ENCODE results near the gene RNF138. TPM values are rescaled to one million over a fixed set of nuclear protein-coding genes. Genes with fewer than 3 reads are reported as not detected.
A peak's percentile ranks its signal among the peaks of the same experiment; 100 is the strongest.

Gene RNF138
- total RNA-seq, 1 donor from 2014 or later, result not detected

DNA sequence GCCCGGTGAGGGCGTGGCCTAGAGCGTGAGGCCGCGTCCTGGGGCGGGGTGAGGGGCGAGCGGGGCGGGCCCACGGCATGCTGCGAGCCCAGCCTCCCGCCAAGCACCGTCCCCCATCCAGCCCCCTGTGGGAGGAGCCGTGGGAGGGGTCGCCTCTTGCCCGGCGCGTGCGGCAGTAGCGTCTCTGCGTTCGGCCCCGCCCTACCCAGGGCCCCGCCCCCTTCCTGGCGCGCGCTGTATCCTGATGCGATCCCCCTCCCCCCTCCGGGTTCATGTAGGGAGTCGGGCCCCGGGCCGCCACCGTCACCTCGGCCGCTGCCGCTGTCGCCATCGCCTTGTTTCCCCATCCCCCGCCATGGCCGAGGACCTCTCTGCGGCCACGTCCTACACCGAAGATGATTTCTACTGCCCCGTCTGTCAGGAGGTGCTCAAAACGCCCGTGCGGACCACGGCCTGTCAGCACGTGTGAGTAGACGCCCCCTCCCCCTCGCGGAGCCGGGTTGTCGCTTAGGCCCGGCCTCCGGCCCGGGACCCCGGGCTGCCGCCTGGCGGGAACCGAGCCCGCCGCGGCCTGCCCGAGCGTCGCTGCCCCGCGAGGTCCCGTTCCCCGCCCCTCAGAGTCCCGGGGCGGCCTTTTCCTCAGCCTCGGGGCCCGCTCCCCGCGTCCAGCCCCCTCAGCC lies 888 bp downstream of the RNF138 start:
- Histone ChIP-seq H3K27me3 (no peaks in the 10 kb centered on the region), H3K36me3 (no peaks in the 10 kb centered on the region), H3K4me1 (peaks cover 0 to 12% of the 10 kb centered on the region in 2 donors), H3K9me3 (no peaks in the 10 kb centered on the region), H3K4me3 (peak overlapping the region; percentile 89 to 96), H3K27ac (peak overlapping the region; percentile 99 to 100)
- no peak for TF ChIP-seq CTCF (IDR thresholded peaks at IDR 0.05)
- intact Hi-C loops (cut with DNase I), result loop anchor here (1.0 to 10.0 kb wide), 4 partner anchors 149 to 380 kb away; partner anchors contain the start of genes GAREM1 and TRAPPC8
- DNase-seq (ENCODE audit: low spot score in 2 of 2), result peak; percentile 92 to 99

DNA sequence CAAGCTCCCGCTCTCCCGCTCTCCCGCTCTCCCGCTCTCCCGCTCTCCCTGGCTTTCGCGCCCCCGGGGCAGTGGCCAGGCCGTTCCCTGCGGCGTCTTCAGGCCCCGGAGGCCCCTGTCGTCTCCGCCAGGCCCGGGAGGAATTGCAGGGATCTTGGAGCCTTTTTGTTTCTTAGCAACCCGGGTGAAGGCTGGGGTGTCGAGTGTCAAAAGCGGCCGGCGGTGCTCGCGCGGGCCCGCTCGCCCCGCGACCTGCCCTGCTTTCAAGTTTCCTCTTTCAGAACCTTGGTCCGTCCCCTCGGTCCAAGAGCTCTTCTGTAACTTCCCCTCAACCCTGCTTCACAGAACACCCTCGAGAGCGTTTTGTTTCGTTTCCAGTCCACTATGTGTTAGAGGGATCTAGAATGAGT lies 1.4 kb downstream of the RNF138 start:
- TF ChIP-seq CTCF (IDR thresholded peaks at IDR 0.05), result no peak
- Histone ChIP-seq H3K4me1 (peaks cover 0 to 12% of the 10 kb centered on the region in 2 donors), H3K27ac (peak overlapping the region; percentile 99 to 100)

DNA sequence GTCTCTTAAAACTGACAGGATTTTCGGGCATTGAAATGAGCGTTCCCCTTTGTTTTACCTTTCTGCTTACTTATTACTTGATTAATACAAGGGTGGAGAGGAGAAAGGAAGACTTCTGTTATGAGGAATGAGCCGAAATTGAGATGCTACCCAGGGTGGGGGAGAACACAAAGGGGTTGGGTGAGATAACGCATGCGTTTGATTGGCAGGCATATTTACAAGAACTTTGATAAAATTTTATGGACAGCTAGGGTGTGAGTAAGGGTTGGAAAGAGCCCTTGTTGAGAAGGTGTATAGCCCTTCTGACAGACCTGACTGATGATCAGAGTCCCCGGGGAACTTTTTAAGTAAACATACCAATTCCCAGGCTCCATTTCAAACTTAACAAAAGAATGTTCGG lies 1.8 kb downstream of the RNF138 start:
- peak overlapping the region; percentile 99 to 100 for H3K27ac ChIP-seq
- no peak for TF ChIP-seq CTCF (IDR thresholded peaks at IDR 0.05)

More for the DNA sequence above, 1.4 kb downstream of the RNF138 start:
- H3K4me3 ChIP-seq, result peak overlapping the region; percentile 89 to 96
- no peaks in the 10 kb centered on the region for H3K9me3 ChIP-seq
- H3K27me3 ChIP-seq, result no peaks in the 10 kb centered on the region
- intact Hi-C loops (cut with DNase I), result loop anchor here (2.0 to 10.0 kb wide), 3 partner anchors 192 to 379 kb away; partner anchors contain the start of gene GAREM1
- peak in 1 of 2 donors; percentile 75 for DNase-seq (ENCODE audit: low spot score in 2 of 2)
- no peaks in the 10 kb centered on the region for H3K36me3 ChIP-seq

GRCh38 chr18:32095192-32095899 lies 3.7 kb downstream of the RNF138 start:
- H3K4me1 ChIP-seq, result peaks cover 0 to 12% of the 10 kb centered on the region in 2 donors

More for the DNA sequence above, 1.8 kb downstream of the RNF138 start:
- no peaks in the 10 kb centered on the region for H3K9me3 ChIP-seq
- no peak for DNase-seq (ENCODE audit: low spot score in 2 of 2)
- no peaks in the 10 kb centered on the region for H3K36me3 ChIP-seq
- H3K4me1 ChIP-seq, result peaks cover 0 to 12% of the 10 kb centered on the region in 2 donors
- peak overlapping the region; percentile 89 to 96 for H3K4me3 ChIP-seq
- intact Hi-C loops (cut with DNase I), result loop anchor here (2.0 to 10.0 kb wide), 3 partner anchors 191 to 379 kb away; partner anchors contain the start of gene GAREM1
- H3K27me3 ChIP-seq, result no peaks in the 10 kb centered on the region

GRCh38 chr18:32095900-32096229 lies 4.2 kb downstream of the RNF138 start:
- peaks cover 0 to 12% of the 10 kb centered on the region in 2 donors for H3K4me1 ChIP-seq
- no peaks in the 10 kb centered on the region for H3K9me3 ChIP-seq
- intact Hi-C loops (cut with DNase I), result loop anchor here (10.0 kb wide), 1 partner anchor 259 kb away; no protein-coding TSS in a partner anchor
- H3K27me3 ChIP-seq, result no peaks in the 10 kb centered on the region
- H3K36me3 ChIP-seq, result no peaks in the 10 kb centered on the region
- TF ChIP-seq CTCF (IDR thresholded peaks at IDR 0.05), result no peak
- no peak for DNase-seq (ENCODE audit: low spot score in 2 of 2)
- no peak overlapping the region for H3K27ac ChIP-seq
- no peak overlapping the region for H3K4me3 ChIP-seq

More at GRCh38 chr18:32095192-32095899, 3.7 kb downstream of the RNF138 start:
- no peaks in the 10 kb centered on the region for H3K9me3 ChIP-seq
- H3K4me3 ChIP-seq, result no peak overlapping the region
- DNase-seq (ENCODE audit: low spot score in 2 of 2), result no peak
- no peaks in the 10 kb centered on the region for H3K36me3 ChIP-seq
- no peaks in the 10 kb centered on the region for H3K27me3 ChIP-seq
- H3K27ac ChIP-seq, result no peak overlapping the region
- intact Hi-C loops (cut with DNase I), result loop anchor here (10.0 kb wide), 1 partner anchor 259 kb away; no protein-coding TSS in a partner anchor
- no peak for TF ChIP-seq CTCF (IDR thresholded peaks at IDR 0.05)
